ENCODE results near the gene KHDRBS1. TPM values are rescaled to one million over a fixed set of nuclear protein-coding genes. Genes with fewer than 3 reads are reported as not detected.
"Not testable (repeated sequence)": the region's sequence is repeated elsewhere in the genome, so short reads cannot be mapped to it uniquely, and the experiment has no call there.

Gene KHDRBS1
- polyA plus RNA-seq, 1 experiment, result 24.1 TPM

- POLR2A ChIA-PET, result no interaction called here
- Histone ChIP-seq H3K4me3 (ENCODE audit: low read depth, low read length) (no peak overlapping the region), H3K27me3 (ENCODE audit: control insufficient read depth, insufficient read depth, low read length) (no peaks in the 10 kb centered on the region), H3K36me3 (ENCODE audit: control insufficient read depth, insufficient read depth, low read length) (peaks cover 5% of the 10 kb centered on the region)
- CTCF ChIA-PET, result interaction anchor here (1.1 kb wide), 1 partner anchor 84 kb away, joined by 3 read pairs; no protein-coding TSS in a partner anchor
- no peak for DNase-seq (ENCODE audit: low read depth)
- TF ChIP-seq, protein P1, sequence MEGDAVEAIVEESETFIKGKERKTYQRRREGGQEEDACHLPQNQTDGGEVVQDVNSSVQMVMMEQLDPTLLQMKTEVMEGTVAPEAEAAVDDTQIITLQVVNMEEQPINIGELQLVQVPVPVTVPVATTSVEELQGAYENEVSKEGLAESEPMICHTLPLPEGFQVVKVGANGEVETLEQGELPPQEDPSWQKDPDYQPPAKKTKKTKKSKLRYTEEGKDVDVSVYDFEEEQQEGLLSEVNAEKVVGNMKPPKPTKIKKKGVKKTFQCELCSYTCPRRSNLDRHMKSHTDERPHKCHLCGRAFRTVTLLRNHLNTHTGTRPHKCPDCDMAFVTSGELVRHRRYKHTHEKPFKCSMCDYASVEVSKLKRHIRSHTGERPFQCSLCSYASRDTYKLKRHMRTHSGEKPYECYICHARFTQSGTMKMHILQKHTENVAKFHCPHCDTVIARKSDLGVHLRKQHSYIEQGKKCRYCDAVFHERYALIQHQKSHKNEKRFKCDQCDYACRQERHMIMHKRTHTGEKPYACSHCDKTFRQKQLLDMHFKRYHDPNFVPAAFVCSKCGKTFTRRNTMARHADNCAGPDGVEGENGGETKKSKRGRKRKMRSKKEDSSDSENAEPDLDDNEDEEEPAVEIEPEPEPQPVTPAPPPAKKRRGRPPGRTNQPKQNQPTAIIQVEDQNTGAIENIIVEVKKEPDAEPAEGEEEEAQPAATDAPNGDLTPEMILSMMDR (IDR thresholded peaks at IDR 0.05; ENCODE audit: insufficient read depth, low read depth, low read length), result no peak
Observed at GRCh38 chr1:32060914-32061313, 47.2 kb downstream of the KHDRBS1 start.

- Histone ChIP-seq H3K4me3 (ENCODE audit: low read depth, low read length) (no peak overlapping the region), H3K36me3 (ENCODE audit: control insufficient read depth, insufficient read depth, low read length) (peaks cover 5% of the 10 kb centered on the region), H3K27me3 (ENCODE audit: control insufficient read depth, insufficient read depth, low read length) (no peaks in the 10 kb centered on the region)
- ChIA-PET POLR2A (interaction anchor here (0.6 to 1.3 kb wide), 4 partner anchors 9 to 285 kb away, joined by 3 to 6 read pairs (median 4); no protein-coding TSS in a partner anchor), CTCF (interaction anchor here (0.6 to 2.3 kb wide), 22 partner anchors 9 to 410 kb away, joined by 3 to 17 read pairs (median 4); partner anchors contain the start of genes ADGRB2 and TMEM39B)
- no peak for DNase-seq (ENCODE audit: low read depth)
- TF ChIP-seq, protein P1 (IDR thresholded peaks at IDR 0.05; ENCODE audit: insufficient read depth, low read depth, low read length), result no peak
Observed at GRCh38 chr1:32062867-32063230, 49.2 kb downstream of the KHDRBS1 start.

DNA sequence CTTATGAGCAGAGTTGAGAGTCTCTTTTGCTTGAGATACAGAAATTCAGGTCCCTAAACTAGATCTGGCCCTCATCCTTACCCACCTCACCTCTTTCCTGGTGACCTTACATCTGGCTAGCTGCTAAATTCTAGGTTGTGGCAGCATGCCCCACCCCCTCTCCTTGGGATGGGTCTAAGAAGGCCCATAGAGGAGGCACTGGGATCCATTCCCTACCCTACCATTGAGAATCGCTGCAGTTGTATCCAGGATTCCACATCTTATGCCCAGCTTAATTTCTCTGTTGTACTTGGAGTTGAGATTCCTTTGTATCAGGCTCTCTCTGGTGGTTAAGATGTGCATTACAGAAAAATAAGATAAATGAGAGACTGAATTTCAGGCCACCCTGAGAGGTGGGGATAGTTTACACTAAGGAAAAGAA lies 49.6 kb downstream of the KHDRBS1 start:
- peaks cover 4% of the 10 kb centered on the region for H3K36me3 ChIP-seq (ENCODE audit: control insufficient read depth, insufficient read depth, low read length)
- ChIA-PET POLR2A (interaction anchor here (0.6 to 1.3 kb wide), 3 partner anchors 9 to 45 kb away, joined by 3 to 6 read pairs (median 4); no protein-coding TSS in a partner anchor), CTCF (interaction anchor here (0.6 to 2.3 kb wide), 21 partner anchors 9 to 411 kb away, joined by 3 to 17 read pairs (median 4); partner anchors contain the start of genes ADGRB2 and TMEM39B)
- no peak overlapping the region for H3K4me3 ChIP-seq (ENCODE audit: low read depth, low read length)
- no peak for DNase-seq (ENCODE audit: low read depth)
- TF ChIP-seq, protein P1 (IDR thresholded peaks at IDR 0.05; ENCODE audit: insufficient read depth, low read depth, low read length), result peak; percentile 59
- no peaks in the 10 kb centered on the region for H3K27me3 ChIP-seq (ENCODE audit: control insufficient read depth, insufficient read depth, low read length)

GRCh38 chr1:32065613-32066488 lies 52.2 kb downstream of the KHDRBS1 start:
- DNase-seq (ENCODE audit: low read depth); H3K27me3 ChIP-seq (ENCODE audit: control insufficient read depth, insufficient read depth, low read length); H3K36me3 ChIP-seq (ENCODE audit: control insufficient read depth, insufficient read depth, low read length); H3K4me3 ChIP-seq (ENCODE audit: low read depth, low read length); POLR2A ChIA-PET; CTCF ChIA-PET: not testable (repeated sequence)

- ChIA-PET POLR2A (no interaction called here), CTCF (no interaction called here)
- no peaks in the 10 kb centered on the region for H3K27me3 ChIP-seq (ENCODE audit: control insufficient read depth, insufficient read depth, low read length)
- DNase-seq (ENCODE audit: low read depth), result no peak
- no peak overlapping the region for H3K4me3 ChIP-seq (ENCODE audit: low read depth, low read length)
- peaks cover under 1% of the 10 kb centered on the region for H3K36me3 ChIP-seq (ENCODE audit: control insufficient read depth, insufficient read depth, low read length)
- TF ChIP-seq, protein P1 (IDR thresholded peaks at IDR 0.05; ENCODE audit: insufficient read depth, low read depth, low read length), result no peak
Observed at GRCh38 chr1:32066489-32066873, 52.8 kb downstream of the KHDRBS1 start.

Data from BJ (cell line).